ENCODE results near the gene HECTD4. TPM values are rescaled to one million over a fixed set of nuclear protein-coding genes. Genes with fewer than 3 reads are reported as not detected.

The HECTD4 gene
- total RNA-seq, 4 donors from 2014 or later: 53.7 to 168 (median 62.9) TPM

- peaks cover 69% of the 10 kb centered on the region for H3K4me1 ChIP-seq
Observed at GRCh38 chr12:112125250-112125999, 256.8 kb downstream of the HECTD4 start, which contains the start of gene TRAFD1. Gene TRAFD1, plus strand, starts transcription at chr12:112125560. Its CDS starts 4,963 bp downstream, at chr12:112130523.

DNA sequence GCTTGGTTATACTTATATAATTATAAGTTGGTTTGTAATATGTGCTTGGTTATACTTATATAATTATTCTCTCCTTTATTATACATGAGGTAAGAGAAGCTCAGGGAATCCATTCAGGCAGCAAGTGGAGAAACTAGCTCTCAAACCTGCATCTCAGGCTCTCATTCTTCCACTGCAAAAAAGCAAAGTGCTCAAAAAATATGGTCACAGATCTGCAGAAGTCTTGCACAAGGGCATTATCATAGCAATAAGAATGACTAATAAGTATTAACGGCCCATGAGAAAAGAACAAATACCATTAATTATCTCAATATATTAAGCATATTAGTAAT, 257.3 kb downstream of the HECTD4 start:
- H3K27ac ChIP-seq: no peak overlapping the region
- WGBS: 0% methylated on average over 1 of the region's 1 CpG
- no peak for DNase-seq (ENCODE audit: low spot score in 2 of 2)
- peaks cover 64% of the 10 kb centered on the region for H3K4me1 ChIP-seq
- no peaks in the 10 kb centered on the region for H3K27me3 ChIP-seq
- H3K9me3 ChIP-seq: no peaks in the 10 kb centered on the region
- TF ChIP-seq EP300 (IDR thresholded peaks at IDR 0.05) (no peak), POLR2A (IDR thresholded peaks at IDR 0.05) (no peak), POLR2AphosphoS5 (IDR thresholded peaks at IDR 0.05) (no peak), CTCF (IDR thresholded peaks at IDR 0.05) (no peak)
- H3K4me3 ChIP-seq: peak overlapping the region; percentile 83
- H3K36me3 ChIP-seq: no peaks in the 10 kb centered on the region

More at GRCh38 chr12:112125250-112125999, 256.8 kb downstream of the HECTD4 start, which contains the start of gene TRAFD1:
- TF ChIP-seq POLR2AphosphoS5 (IDR thresholded peaks at IDR 0.05) (peak; percentile 31 to 82 (median 56)), CTCF (IDR thresholded peaks at IDR 0.05) (no peak), POLR2A (IDR thresholded peaks at IDR 0.05) (peak; percentile 53 to 94)
- Histone ChIP-seq H3K27me3 (no peaks in the 10 kb centered on the region), H3K27ac (peak within 1 kb of the TSS; percentile 95), H3K36me3 (no peaks in the 10 kb centered on the region), H3K9me3 (no peaks in the 10 kb centered on the region), H3K4me3 (peak within 1 kb of the TSS; percentile 83)
- DNase-seq (ENCODE audit: low spot score in 2 of 2): peak; percentile 98 to 99
- 0% methylated on average over 30 of the region's 63 CpGs for WGBS

DNA sequence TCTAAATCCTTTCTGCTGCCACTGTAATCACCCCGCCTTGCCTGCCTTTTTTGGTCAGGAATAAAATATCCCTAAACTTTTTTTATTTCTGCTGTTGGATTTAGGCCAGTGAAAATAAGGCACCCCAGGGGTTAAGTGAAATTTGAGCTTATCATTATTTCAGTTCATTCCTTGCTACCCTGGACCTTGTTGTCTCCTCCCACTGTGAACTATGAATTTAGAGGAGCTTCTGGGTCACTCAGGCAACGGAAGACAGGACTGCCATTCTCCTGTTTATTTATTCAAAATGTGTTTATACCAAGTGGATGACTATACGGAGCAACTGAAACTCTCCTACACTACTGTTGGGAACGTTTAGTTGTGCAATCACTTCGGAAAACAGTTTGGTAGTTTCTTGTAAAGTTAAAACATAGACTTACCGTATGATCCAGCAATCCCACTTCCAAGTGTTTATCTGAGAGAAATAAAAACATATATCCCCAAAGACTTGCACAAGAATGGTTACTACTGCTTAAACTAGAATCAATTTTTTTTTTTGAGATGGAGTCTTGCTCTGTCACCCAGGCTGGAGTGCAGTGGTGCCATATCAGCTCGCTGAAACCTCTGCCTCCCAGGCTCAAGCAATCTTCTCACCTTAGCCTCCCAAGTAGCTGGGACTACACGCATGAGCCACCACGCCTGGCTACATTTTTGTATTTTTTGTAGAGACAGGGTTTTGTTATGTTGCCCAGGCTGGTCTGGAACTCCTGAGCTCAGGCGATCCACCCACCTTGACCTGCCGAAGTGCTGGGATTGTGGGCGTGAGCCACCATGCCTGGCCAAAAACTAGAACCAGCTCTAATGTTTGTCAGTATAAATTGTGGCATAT, 259.2 kb downstream of the HECTD4 start:
- no peak for DNase-seq (ENCODE audit: low spot score in 2 of 2)
- 44% methylated on average over 12 of the region's 12 CpGs for WGBS
- H3K9me3 ChIP-seq: no peaks in the 10 kb centered on the region
- peaks cover 45% of the 10 kb centered on the region for H3K4me1 ChIP-seq
- no peak for TF ChIP-seq EP300 (IDR thresholded peaks at IDR 0.05)
- no peak for TF ChIP-seq POLR2A (IDR thresholded peaks at IDR 0.05)
- no peak for TF ChIP-seq CTCF (IDR thresholded peaks at IDR 0.05)
- TF ChIP-seq POLR2AphosphoS5 (IDR thresholded peaks at IDR 0.05): no peak
- no peaks in the 10 kb centered on the region for H3K36me3 ChIP-seq
- H3K27ac ChIP-seq: peak overlapping the region; percentile 43
- H3K27me3 ChIP-seq: no peaks in the 10 kb centered on the region
- no peak overlapping the region for H3K4me3 ChIP-seq

GRCh38 chr12:112121780-112122565, 260.3 kb downstream of the HECTD4 start:
- WGBS: 45% methylated on average over 11 of the region's 11 CpGs
- Histone ChIP-seq H3K9me3 (no peaks in the 10 kb centered on the region), H3K4me1 (peaks cover 39% of the 10 kb centered on the region), H3K27ac (peak overlapping the region; percentile 43), H3K36me3 (no peaks in the 10 kb centered on the region), H3K4me3 (no peak overlapping the region), H3K27me3 (no peaks in the 10 kb centered on the region)
- peak in 1 of 2 donors; percentile 76 for DNase-seq (ENCODE audit: low spot score in 2 of 2)
- TF ChIP-seq EP300 (IDR thresholded peaks at IDR 0.05) (no peak), CTCF (IDR thresholded peaks at IDR 0.05) (no peak), POLR2A (IDR thresholded peaks at IDR 0.05) (no peak), POLR2AphosphoS5 (IDR thresholded peaks at IDR 0.05) (no peak)

Data from suprapubic skin (tissue), 4 donors.